ENCODE results near the gene MAD1L1. TPM values are rescaled to one million over a fixed set of nuclear protein-coding genes. Genes with fewer than 3 reads are reported as not detected.

Gene MAD1L1
- total and polyA plus RNA-seq, 3 donors from 2014 or later = 63.1 to 149 (median 94.6) TPM

GRCh38 chr7:1853431-1853985 lies 379.2 kb downstream of the MAD1L1 start:
- TF ChIP-seq CTCF (IDR thresholded peaks at IDR 0.05) = no peak
- no peak for TF ChIP-seq POLR2A (IDR thresholded peaks at IDR 0.05)
- Histone ChIP-seq H3K36me3 (ENCODE audit: low read depth, missing control alignments) (no peaks in the 10 kb centered on the region), H3K9me3 (no peaks in the 10 kb centered on the region), H3K27ac (no peak overlapping the region), H3K4me3 (no peak overlapping the region), H3K4me1 (no peaks in the 10 kb centered on the region), H3K27me3 (no peaks in the 10 kb centered on the region)
- no peak for DNase-seq
- intact Hi-C loops (cut with DNase I; ENCODE audit: low total_unique reads) = no loop called here
- 94 to 95% methylated on average over 9 to 18 of the region's 18 CpGs for WGBS, 2 donors

- Histone ChIP-seq H3K27me3 (no peaks in the 10 kb centered on the region), H3K9me3 (no peaks in the 10 kb centered on the region), H3K4me1 (no peaks in the 10 kb centered on the region), H3K4me3 (no peak overlapping the region), H3K36me3 (ENCODE audit: low read depth, missing control alignments) (no peaks in the 10 kb centered on the region), H3K27ac (no peak overlapping the region)
- 96% methylated on average over 31 to 40 of the region's 40 CpGs for WGBS, 2 donors
- intact Hi-C loops (cut with DNase I; ENCODE audit: low total_unique reads) = no loop called here
- DNase-seq = no peak
- no peak for TF ChIP-seq CTCF (IDR thresholded peaks at IDR 0.05)
- no peak for TF ChIP-seq POLR2A (IDR thresholded peaks at IDR 0.05)
Observed at GRCh38 chr7:1852517-1853430, 380.0 kb downstream of the MAD1L1 start.

- 91% methylated on average over 23 to 26 of the region's 26 CpGs for WGBS, 2 donors
- no peaks in the 10 kb centered on the region for H3K4me1 ChIP-seq
- no peak overlapping the region for H3K4me3 ChIP-seq
- no peak overlapping the region for H3K27ac ChIP-seq
- no peaks in the 10 kb centered on the region for H3K36me3 ChIP-seq (ENCODE audit: low read depth, missing control alignments)
- no peak for DNase-seq
- no peaks in the 10 kb centered on the region for H3K27me3 ChIP-seq
- no peaks in the 10 kb centered on the region for H3K9me3 ChIP-seq
- TF ChIP-seq POLR2A (IDR thresholded peaks at IDR 0.05) = no peak
- no peak for TF ChIP-seq CTCF (IDR thresholded peaks at IDR 0.05)
- intact Hi-C loops (cut with DNase I; ENCODE audit: low total_unique reads) = no loop called here
Observed at GRCh38 chr7:1851721-1852516, 380.8 kb downstream of the MAD1L1 start.

GRCh38 chr7:1850976-1851571 lies 381.7 kb downstream of the MAD1L1 start:
- H3K27me3 ChIP-seq = no peaks in the 10 kb centered on the region
- TF ChIP-seq POLR2A (IDR thresholded peaks at IDR 0.05) (no peak), CTCF (IDR thresholded peaks at IDR 0.05) (no peak)
- intact Hi-C loops (cut with DNase I; ENCODE audit: low total_unique reads) = no loop called here
- no peak for DNase-seq
- WGBS, 2 donors = 89 to 94% methylated on average over 19 to 31 of the region's 31 CpGs
- H3K9me3 ChIP-seq = no peaks in the 10 kb centered on the region
- H3K36me3 ChIP-seq (ENCODE audit: low read depth, missing control alignments) = no peaks in the 10 kb centered on the region
- H3K4me1 ChIP-seq = no peaks in the 10 kb centered on the region
- no peak overlapping the region for H3K4me3 ChIP-seq
- no peak overlapping the region for H3K27ac ChIP-seq
